ENCODE results near the gene MTHFD2.

The MTHFD2 gene

DNA sequence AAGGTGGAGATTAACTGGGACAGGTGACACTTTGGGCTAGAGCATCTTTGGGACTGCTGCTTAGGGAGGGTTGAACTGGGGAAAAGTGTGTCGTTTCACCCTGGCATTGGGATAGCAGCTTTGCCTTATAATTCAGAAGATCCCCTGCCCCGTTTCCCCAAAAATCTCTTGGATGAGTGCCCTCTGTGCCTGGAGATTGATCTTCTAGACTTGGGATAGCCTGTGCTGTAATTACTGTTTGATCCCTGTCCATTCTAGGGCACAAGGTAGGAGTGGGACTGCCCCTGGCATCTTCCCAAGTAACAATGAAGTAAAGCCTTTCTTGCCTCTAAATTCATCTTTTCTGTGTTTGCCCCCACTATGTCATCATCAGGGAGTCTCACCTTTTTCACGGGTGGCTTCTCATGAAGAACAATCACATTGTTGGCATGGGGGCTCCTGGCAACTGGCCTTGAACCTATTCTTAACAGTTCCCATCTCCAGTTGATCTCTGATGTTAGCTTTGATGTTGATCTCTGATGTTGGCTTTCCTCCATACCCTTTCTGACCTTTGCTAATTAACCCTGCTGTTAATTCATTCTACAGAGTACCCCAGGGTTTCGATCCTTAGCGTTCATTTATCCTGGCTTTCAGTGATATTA lies 21.6 kb downstream of the MTHFD2 start:
- no peak for DNase-seq (ENCODE audit: low read depth)
- TF ChIP-seq, protein P1, sequence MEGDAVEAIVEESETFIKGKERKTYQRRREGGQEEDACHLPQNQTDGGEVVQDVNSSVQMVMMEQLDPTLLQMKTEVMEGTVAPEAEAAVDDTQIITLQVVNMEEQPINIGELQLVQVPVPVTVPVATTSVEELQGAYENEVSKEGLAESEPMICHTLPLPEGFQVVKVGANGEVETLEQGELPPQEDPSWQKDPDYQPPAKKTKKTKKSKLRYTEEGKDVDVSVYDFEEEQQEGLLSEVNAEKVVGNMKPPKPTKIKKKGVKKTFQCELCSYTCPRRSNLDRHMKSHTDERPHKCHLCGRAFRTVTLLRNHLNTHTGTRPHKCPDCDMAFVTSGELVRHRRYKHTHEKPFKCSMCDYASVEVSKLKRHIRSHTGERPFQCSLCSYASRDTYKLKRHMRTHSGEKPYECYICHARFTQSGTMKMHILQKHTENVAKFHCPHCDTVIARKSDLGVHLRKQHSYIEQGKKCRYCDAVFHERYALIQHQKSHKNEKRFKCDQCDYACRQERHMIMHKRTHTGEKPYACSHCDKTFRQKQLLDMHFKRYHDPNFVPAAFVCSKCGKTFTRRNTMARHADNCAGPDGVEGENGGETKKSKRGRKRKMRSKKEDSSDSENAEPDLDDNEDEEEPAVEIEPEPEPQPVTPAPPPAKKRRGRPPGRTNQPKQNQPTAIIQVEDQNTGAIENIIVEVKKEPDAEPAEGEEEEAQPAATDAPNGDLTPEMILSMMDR (IDR thresholded peaks at IDR 0.05; ENCODE audit: insufficient read depth, low read depth, low read length, missing control alignments): no peak
- H3K4me3 ChIP-seq (ENCODE audit: low read depth, low read length): no peak overlapping the region

DNA sequence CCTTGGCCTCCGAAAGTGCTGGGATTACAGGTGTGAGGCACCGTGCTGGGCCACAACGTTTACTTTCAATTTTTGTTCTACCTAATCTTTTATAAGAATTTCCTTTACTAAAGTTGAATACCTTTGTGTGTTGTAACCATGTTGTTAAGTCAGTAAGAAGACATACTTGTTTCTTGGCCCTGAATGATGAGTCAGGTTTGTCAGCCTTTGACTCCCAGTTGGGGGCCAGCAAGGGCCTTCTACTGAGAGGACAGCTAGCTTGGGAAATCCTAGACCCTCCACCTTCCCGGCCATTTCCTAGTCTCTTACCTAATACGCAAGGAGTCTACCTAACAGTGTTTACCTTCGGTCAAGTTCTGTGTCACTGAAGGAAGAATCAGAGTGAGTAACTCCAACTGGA lies 22.7 kb downstream of the MTHFD2 start:
- DNase-seq (ENCODE audit: low read depth): no peak
- TF ChIP-seq, protein P1 (IDR thresholded peaks at IDR 0.05; ENCODE audit: insufficient read depth, low read depth, low read length, missing control alignments): no peak
- H3K4me3 ChIP-seq (ENCODE audit: low read depth, low read length): no peak overlapping the region

DNA sequence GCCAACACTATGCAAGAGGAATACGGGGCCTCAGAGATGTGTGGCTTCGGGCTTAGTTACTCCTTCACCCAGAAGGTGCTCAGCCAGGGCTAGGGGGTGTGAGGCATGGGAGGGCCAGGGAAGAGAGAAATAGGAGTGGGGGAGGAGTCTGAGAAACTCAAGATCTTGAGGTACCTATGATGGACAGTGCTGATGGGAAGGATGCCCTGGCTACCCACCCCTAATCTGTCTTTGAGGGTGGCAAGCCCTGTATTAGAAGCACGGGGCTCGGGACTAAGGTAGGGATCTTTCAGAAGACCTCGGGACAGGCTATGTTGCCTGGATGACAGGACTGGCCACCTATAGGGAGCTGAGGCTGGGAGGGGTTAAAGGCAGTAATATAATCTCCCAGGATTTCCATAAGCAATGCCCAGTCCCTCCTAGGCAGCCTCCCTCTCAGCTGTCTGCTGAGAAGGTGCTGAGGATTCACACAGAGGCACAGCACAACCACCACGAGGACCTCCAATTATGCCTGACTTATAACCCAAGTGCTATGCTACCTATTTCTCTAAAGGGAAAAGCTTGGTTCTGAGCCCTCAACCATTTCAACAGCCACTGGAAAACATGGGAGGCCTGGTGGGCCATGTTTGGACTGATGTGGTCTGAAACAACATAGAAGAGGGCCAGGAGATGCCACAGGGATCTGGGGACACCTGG lies 23.3 kb downstream of the MTHFD2 start:
- no peak for DNase-seq (ENCODE audit: low read depth)
- TF ChIP-seq, protein P1 (IDR thresholded peaks at IDR 0.05; ENCODE audit: insufficient read depth, low read depth, low read length, missing control alignments): no peak

DNA sequence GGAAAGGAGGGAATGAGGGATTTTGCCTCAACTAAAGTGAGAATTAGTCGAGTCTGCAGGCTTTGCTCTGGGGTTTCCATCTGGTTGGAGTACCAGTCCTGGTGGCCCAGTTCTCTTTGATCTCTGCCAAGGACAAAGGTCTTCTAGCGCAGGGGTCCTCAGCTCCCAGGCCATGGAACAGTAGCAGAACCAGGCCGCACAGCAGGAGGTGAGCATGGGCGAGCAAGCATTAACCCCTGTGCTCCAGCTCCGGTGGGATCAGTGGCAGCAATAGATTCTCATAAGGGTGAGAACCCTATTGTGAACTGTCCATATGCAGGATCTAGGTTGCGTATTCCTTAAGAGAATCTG lies 23.9 kb downstream of the MTHFD2 start:
- no peak overlapping the region for H3K4me3 ChIP-seq (ENCODE audit: low read depth, low read length)
- TF ChIP-seq, protein P1 (IDR thresholded peaks at IDR 0.05; ENCODE audit: insufficient read depth, low read depth, low read length, missing control alignments): no peak
- DNase-seq (ENCODE audit: low read depth): no peak

More for the DNA sequence above, 23.3 kb downstream of the MTHFD2 start:
- no peak overlapping the region for H3K4me3 ChIP-seq (ENCODE audit: low read depth, low read length)

DNA sequence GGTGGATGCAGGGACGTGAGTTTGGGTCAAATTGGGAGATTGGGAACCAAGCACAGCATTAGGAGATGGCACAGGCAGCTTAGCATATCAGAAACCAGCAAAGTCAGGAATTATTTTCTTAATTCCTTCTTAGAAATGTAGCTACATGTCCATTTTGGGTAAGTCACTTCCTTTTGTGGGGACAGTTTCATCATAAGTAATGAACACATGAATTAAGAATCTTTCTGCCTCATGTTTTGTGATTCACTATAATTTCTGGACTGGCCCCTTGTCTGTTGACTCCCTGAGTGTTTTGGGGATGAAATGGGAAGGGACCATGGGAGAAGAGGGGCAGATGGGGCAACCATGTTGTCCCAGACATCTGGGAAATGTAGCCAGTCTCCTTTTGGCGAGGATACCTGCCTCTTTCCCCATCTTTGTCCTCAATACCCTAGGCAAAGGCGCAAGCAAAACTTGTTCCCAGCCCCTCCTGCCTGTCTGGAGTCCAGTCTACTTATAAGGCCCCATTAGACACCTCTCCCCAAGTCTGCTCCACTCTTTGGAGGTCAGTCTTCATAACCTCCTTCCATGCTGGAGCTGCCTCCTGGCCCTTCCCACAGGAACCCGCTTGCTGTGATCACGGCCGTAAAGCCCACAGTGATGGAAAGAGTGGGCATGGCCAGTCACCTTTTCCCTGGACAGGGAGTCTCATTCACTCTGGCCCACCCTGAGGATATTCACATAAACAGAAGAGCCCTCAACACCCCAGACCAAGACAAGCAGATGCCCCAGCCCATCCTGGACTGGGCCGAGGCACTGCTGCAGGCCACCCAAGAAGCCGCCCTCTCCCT lies 25.7 kb downstream of the MTHFD2 start:
- TF ChIP-seq, protein P1 (IDR thresholded peaks at IDR 0.05; ENCODE audit: insufficient read depth, low read depth, low read length, missing control alignments): no peak

DNA sequence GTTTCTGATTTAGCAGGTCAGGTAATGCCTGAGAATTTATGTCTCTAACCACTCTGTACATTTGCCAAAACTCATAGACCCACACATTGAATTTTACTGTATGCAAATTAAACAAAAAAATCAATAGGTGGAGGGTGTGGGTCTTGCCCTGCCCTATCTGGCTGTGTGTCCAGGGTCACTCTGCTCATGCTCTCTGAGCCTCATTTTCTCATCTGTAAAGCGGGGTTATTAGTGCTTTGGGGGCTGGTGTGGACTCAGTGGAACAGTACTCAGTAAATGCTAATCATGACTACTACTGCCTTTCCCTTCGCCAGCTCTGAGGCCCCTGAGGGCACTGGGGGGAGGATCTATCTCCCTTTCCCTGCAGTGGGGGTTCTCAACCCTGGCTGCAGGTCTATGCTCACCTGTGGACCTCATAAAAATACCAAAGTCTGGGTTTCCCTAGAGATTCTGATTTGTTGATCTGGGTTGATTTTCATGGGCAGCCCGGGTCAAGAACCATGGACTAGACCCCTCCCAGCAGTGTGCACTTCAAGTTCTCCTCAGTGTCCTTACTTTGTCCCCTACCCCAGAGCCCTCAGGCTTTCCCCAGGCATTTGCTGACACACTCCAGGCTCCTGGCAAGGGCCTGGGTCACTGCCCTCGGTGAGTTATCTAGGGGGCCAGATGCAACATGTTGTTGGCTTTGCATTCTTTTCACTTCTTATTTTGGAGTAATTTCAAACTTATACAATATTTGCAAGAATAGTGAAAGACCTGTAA lies 27.5 kb downstream of the MTHFD2 start:
- H3K4me3 ChIP-seq (ENCODE audit: low read depth, low read length): no peak overlapping the region
- no peak for DNase-seq (ENCODE audit: low read depth)

More for the DNA sequence above, 25.7 kb downstream of the MTHFD2 start:
- no peak for DNase-seq (ENCODE audit: low read depth)
- no peak overlapping the region for H3K4me3 ChIP-seq (ENCODE audit: low read depth, low read length)

More for the DNA sequence above, 27.5 kb downstream of the MTHFD2 start:
- TF ChIP-seq, protein P1 (IDR thresholded peaks at IDR 0.05; ENCODE audit: insufficient read depth, low read depth, low read length, missing control alignments): no peak

All from GM12865 (cell line).